CD4-positive, alpha-beta T cell treated with Interleukin-6 at 100 ng/mL for 8 hours (primary cell): Measurements from ENCODE around the gene CDKAL1.
"Not testable (repeated sequence)": the region's sequence is repeated elsewhere in the genome, so short reads cannot be mapped to it uniquely, and the experiment has no call there.

Source experiments
- DNase-seq: peaks from one replicate; pipeline ENCODE4 v3.0.0-alpha.2; 2020; ENCODE audit warnings: mixed read lengths, low spot score

Gene CDKAL1

DNA sequence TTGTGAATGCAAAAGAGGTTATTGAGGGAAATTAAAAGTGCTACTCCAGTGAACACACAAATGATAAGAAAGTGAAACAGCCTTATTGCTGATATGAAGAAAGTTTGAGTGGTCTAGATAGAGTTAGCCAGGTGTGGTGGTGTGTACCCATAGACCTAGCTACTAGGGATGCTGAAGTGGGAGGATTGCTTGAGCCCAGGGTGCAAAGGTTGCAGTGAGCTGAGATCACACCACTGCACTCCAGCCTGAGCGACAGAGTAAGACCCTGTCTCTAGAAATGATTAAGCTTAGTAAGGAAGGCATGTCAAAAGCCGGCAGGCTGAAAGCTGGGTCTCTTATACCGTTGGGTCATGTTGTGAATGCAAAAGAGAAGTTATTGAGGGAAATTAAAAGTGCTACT, 389.8 kb downstream of the CDKAL1 start:
- not testable (repeated sequence) for DNase-seq

DNA sequence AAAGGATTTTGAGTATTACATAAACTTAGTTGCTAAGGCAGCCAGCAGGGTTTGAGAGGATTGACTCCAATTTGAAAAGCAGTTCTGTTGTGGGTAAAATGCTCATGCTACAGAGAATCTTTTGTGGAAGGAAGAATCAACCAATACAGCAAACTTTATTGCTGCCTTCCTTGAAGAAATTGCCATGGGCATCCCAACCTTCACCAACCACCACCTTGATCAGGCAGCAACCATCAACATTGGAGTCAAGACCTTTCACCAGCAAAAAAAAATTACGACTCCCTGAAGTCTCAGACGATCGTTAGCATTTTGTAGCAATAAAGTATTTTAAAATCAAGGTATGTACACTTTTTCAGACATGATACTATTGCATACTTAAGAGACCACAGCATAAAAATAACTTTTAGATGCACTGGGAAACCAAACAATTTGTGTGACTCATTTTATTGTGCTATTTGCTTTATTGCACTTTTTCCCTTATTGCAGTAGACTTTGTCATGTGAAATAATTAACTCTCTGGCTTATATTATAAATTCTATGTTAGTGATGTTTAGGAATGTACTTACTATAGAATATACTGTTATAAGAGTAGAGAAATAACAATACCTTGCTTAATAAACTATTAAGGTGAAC, 390.8 kb downstream of the CDKAL1 start:
- DNase-seq = no peak

DNA sequence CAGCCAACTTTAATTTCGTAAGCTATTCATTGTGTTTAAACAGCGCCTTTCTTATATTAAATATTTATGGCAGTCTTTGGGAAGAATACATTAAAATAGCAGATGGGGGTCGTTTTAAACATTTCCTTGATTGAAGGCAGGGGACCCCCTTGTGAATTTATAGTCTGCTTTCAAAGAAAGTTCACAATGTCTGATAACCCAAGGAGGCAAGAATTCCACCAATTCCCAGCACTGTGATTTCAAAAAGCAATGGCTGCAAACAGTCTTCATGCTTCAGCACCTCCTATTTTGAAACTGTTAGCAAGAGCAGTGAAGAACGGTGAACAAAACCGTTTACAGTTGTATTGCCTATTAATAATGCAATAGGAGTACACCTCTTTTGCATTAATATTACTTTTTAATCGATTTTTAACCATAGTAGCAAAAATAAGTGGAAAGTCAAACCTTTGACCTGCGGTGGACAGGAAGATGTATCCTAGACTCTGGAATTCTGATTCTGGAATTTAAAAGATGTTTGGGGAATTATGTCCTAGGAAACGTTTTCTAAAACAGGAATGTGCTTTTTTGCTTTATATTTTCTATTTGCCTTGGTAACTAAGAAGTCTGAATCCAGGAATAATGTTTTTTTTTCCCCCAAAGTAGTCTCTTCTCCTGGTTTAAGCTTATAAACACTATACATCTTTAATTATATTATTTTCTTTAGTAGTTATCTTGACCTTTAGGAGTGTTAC, 393.0 kb downstream of the CDKAL1 start:
- no peak for DNase-seq

DNA sequence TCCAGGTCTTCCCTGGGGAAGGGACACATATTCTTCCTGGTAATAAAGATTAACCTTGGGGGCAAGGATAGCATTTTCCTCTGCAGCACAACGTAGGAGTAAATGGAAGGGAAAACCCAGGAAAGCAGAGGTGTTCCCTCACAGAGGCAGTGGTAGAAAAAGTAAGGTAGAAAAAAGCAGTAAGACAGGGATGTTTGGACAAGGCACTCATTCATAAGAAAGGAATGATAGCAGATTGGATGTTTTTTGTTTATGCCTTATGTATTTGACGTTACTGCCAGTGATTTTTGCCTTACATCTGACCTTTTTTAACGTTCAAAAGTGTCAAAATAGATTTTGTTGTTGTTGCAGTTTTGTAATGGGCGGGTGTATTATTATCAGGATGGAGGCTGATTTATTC, 395.0 kb downstream of the CDKAL1 start:
- no peak for DNase-seq

DNA sequence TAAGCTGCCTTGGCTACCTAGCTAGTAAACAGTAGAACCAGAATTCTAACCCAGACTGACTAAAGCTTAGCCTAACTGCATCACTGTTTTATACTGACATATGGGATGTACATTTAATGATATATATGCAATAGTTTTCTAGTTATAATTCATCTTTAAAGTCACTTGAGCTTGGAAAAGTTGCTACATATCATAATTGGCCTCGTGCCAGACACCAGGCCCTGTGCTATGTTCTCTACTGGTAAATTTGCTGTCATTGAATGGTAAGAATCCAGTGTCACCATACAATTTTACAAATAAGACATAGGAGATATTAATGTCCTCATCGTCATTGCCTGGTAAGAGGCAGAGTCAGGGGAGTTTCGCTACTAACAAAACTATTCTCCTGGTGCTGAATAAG, 396.8 kb downstream of the CDKAL1 start:
- no peak for DNase-seq

DNA sequence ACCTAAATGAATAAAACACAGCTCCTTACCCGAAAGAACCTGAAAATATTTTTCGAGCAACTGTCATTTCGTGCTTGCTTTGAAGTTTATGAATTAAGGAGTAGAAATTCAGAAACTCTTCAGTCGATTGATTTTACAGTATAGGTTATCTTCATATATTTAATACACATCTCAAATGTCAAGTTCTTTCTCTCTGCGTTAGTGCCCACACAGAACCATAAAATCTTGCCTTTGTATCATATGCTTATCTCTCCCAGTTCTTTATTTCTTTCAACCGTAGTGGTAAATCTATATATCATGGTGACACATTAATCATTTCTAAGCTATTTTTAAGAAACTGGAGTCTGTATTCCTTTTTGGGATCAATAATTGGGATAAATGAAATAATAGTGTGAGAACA, 397.5 kb downstream of the CDKAL1 start:
- DNase-seq = no peak

DNA sequence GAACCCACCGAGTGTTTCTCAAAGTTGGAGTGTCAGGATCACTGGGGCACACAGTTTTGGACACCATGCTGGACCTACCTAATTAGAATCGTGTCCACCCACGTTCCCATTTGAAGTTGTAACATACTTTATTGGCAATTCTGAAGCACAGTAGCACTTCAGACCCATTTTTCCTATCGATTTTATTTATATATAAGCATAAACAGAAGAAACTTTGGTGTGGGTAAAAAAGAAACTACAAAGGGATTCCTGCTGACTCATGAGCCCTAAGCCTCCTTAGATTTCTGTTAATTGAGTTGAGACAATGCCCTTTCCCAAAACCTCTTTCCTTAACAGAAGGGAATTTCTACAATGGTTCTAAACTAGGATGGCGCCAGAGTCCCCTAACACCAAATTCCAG, 398.0 kb downstream of the CDKAL1 start:
- no peak for DNase-seq

DNA sequence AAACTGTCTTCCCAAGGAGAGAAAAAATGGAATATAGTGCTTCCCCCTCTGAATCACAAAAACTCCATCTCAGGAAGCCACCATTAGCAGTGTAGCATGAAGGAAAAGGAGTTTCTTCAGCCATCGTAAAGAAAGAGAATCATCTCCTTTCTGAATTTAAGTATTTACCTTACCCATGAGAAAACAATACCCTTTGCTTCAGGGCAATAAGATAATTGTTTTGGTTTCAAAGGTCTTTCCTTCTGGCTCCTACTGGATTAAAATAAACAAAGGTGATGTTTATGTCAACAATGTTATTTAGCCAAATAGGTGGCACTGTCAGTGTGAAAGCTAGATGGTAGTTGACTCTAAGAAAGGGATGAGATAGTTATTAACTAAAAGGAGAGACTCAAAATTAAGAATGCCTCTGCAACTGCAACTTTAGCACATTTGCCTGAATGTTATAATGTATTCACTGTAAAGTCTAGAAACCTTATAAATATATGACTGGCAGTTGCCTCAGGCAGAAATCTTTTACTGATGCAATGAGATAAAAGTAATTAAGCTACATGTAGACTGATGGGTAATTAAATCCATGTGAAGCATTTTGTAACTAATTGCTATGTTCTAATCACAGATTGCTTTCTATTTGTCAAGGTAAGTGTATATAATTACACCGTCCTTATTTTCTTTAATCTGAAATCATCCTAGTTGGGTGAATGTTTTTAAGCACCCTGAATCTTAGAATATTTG, 399.0 kb downstream of the CDKAL1 start:
- DNase-seq = no peak

DNA sequence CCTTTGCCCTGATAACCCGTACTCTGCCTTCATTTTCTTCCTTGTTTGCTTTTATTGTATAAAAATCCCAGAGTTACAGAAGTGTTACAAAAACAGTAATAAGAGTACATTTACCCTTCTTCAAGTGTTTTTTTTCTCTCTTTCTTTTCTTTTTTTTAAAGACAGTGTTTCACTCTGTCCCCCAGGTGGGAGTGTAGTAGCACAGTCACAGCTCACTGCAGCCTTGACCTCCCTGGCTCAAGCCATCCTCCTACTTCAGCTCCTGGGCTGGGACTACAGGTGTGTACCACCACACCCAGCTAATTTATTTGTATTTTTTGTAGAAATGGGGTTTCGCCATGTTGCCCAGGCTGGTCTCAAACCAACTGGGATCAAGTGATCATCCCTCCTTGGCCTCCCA, 402.7 kb downstream of the CDKAL1 start:
- DNase-seq = no peak

DNA sequence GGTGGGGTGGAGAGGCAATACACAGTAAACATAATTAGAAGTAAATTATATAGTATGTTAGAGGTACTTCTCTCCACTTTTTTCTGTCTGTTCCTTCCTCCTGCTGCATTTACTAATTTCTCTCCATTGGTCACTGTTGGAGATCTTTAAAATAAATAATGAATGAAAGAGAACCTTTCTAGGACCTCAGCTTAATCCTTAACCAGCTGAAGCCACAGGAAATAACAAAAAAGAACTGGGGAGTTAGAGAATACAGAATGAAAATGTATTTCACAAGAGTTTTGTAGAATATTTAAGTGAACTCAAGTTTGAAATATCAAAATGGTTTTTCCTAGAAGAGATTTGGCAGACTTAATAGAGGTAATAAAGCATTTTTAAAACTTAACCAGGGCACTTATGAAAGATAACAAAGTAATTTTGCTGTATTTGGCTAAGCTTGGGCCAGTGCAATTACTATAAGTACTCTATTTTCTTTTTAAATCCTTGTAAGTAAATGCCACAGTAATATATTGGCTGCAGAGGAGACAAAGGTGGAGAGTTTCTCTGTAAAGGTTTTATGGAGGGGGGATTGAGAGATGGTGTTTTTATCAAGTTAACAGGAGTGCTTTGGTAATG, 405.0 kb downstream of the CDKAL1 start:
- DNase-seq = no peak

DNA sequence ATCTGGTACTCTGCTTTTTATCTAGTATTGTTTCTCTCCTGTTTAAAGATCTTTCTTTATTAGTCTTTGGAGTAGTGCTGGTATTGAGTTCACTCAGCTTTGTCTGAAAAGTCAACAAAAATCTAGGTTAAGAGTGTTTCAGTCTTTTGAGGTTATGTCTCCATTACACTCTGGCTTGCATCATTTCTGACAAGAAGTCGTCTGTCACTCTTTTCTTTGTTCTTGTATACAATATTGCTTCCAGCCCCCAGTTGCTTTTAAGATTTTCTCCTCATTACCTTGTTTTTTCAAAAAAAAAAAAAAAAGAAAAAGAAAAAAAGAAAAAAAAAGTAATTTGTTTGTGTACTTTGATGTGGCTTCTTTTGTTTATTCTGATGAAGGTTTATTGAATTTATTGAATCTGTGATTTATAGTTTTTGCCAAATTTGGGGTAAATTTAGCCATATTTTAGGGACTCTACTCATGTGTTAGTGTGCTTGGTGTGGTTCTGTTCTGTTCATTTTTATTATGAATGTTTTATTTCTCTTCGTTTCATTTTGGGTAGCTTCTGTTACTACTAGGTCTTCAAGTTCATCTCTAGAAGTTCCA, 408.9 kb downstream of the CDKAL1 start:
- DNase-seq = no peak

DNA sequence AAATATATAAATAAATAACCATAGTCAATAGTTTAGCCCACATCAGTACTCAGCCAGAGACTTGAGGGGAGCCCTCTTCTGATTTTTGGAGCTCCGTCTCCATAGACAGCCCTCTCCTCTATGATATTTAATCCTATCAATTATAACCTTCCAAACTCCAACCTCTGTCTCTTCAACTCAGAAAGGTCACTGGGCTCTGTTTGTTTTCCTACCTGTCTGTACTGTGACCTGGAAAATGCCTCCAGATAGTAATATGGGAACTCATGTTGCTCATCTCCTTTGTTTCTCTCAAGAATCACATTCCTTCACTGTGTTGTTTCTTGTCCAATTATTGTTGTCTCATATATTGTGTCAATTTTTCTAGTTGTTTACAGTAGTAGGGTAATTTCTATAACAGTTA, 409.7 kb downstream of the CDKAL1 start:
- DNase-seq = no peak

DNA sequence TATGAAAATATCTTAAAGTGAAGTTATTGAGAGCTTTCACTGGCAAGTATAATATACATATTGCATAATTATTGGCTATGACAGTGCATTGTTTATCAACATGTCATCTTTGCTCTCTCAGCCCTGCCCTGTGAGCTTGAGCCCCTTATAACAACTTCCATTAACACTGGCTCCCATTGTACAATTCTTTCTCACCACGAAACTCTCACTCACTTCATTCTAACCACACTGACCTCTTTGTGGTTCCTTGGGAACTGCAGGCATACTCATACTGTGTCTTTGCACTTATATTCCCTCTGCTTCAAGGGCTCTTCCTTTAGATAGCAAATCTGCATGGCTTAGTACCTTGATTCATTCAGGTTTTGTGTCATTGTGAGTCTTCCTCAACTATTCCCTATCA, 411.8 kb downstream of the CDKAL1 start:
- DNase-seq = no peak

DNA sequence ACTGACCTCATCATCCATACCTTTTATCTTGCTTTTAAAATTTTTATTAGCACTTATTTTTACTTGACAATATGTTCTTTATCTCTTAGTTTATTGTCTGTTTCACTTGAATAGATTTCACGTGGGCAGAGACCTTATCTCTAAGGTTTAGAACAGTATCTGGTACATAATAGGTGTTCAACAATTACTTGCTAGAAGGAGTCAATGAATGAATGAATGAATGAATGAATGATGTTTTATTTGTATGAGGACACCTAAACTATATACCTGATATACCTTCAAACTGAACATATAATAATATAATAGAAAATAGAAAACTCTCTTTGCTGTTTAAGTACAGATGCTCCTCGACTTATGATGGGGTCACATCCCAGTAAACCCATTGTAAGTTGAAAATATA, 412.6 kb downstream of the CDKAL1 start:
- no peak for DNase-seq

DNA sequence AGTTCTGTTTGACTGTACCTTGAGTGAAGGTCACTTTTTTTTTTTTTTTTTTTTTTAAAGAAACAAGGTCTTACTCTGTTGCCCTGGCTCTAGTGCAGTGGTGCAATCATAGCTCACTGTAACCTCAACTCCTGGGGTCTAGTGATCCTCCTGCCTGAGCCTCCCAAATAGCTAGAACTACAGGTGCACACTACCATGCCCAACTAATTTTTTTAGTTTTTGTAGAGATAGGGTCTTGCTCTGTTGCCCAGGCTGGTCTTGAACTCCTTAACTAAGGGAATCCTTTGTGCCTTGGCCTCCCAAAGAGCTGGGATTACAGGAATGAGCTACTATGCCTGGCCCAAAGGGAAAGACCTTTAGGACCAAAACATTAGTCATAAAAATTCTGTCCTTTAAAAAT, 413.7 kb downstream of the CDKAL1 start:
- no peak for DNase-seq

DNA sequence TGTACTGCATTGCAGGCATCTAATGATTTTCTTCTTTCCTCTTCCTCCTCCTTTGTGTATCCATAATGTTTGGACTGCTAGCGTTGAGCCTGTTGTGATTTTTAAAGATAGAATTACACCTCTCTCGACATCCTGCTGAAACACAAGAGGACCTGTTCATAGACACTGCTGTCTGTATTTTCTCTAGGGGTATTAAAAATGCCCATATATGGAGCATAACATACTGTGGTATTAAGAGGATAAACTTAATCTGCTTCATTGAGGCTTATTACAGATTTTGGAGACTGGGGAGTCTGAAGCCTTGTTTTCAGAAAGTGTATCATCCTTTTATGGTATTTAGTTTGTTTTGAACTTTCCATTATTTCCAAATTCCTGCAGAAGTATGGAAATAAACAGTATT, 414.3 kb downstream of the CDKAL1 start:
- no peak for DNase-seq

DNA sequence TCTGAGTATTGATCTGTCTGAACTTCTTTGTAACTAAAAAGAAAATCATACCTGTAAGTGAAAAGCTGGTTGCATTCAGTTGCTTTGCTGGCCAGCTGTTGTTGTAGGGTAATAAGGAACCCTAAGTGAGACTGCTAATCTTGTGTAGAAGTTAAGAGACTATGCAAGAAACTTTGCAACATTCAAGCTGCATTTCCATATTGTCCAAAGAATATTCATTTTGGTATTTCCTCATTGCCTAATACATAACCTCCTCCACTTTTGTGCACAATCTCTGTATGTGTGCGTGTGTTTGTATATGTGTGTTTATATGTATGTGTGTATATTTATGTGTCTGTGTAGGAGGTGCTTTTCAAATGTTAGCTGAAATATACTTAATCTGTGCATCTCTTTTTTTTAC, 414.9 kb downstream of the CDKAL1 start:
- no peak for DNase-seq

DNA sequence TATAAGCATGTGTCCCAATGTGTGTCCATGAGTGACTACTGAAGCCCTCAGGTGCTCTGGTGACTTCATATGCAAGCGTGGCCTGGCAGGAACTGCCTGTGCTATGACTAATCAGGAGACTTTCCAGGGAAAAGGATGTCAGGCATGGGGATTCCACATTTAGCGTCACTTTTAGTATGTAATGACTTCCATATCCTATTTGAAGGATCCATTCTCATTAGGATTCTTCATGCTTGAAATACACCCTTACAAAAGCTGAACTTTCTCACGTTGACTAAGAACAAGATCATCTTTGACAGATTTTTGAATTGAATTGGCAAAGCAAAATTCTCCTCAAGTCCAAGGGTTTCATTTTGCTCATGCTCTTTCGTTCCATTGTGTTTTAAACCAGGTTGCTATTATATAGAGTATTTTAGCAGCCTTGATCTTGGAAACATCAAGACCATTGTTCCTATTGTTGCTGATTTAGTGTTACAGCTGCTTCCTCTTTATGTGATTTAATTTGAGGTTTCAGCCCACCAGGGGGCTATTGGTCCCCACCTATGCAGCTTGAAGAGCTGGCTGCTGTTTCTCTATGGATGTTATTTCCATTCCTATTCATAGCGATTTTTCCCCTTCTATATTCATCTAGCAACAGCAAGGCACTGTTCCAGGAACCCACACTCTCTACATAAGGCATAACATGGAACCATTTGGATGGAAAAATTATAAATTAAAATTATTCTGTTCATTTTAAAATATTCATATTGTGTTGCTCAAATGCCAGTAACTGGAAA, 418.6 kb downstream of the CDKAL1 start:
- DNase-seq = no peak

DNA sequence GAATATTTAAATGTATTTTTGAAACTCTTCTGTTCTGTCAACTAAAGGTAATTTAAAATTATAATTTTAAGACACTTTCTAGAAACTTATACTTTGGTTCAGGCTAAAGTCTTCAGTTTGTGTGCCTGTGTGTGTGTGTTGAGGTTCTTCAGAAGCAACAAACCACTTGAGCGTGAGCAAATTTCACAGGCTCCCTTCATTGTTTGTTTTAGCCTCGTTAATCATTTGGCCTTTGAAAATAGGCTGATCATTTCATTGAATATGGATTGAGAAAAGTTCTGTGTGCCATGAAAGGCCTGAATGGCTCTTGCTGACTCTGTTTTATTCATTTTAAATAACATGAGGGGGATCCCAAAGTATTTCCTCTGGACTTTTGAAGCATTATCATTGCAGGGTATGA, 420.1 kb downstream of the CDKAL1 start:
- DNase-seq = no peak

DNA sequence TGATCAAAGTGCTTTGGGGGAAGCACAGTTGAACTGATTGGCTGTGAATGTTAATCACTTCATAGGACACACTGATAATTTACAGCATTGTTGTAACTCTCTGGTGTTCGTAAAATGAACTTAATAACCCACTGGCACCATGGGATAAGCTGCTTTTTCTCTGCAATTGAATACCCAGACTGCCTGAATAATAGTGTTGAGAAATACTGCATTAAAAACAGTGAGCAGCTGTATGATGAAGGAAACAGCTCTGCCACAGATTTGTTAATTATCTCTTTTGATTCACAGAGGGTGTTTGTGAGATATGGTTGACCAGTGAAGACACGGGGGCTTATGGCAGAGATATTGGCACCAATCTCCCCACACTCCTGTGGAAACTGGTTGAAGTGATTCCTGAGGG, 420.9 kb downstream of the CDKAL1 start:
- DNase-seq = no peak

DNA sequence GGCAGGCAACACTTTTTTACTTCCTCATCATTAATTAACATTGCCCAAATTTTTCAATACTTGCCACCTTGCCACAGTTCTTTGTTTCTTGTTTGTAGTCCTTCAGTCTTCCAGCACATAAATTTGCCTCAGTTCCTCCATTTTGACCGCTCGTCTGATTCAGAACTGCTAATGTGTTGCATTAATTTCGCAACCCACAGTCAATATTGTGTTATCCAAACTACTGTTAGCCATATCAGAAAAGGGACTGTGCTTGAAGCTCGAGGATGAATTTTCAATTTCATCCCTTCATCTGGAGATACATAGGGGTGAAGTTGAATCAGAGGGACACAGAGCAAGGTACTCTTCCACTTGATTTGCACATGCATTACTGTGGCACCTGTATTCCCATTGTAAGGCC, 421.5 kb downstream of the CDKAL1 start:
- no peak for DNase-seq

DNA sequence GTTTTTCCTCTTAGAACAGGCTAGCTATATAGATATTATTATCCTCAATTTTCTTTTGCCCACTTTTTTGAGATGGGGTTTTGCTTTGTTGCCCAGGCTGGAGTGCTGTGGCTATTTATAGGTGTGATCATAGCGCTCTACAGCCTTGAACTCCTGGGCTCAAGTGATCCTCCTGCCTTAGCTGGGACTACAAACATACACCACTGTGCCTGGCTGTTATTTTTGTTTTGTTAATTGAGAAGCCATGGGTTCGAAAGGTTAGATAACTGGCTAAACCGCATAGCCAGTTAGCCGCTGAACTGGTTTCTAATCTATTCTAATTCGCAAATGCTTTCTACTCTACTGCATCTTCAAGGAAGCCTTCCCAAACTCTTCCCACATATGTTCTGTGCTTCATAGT, 425.8 kb downstream of the CDKAL1 start:
- DNase-seq = no peak
